GM12878 (cell line): ENCODE data around the gene FGD6. TPM values are rescaled to one million over a fixed set of nuclear protein-coding genes. Genes with fewer than 3 reads are reported as not detected.

Experiments used
- ATAC-seq: fragments of 200-7000 bp; cut with Tn5 transposase; 3 replicates; pipeline ENCODE4 v1.9.1; 2020; ENCODE audit warnings: mild to moderate bottlenecking, moderate library complexity
- BruUV-seq: library from RNA; stranded (reverse); fragments of 400-500 nt; replicated peaks from 2 replicates; lab custom pipeline; 2021; lab: Mats Ljungman, UMichigan
- CTCF ChIA-PET: fragments of 300-600 bp; sonication (Branson Sonifier 250); formaldehyde crosslinking; extraction: SDS; loops from one replicate; lab custom pipeline; 2021; ENCODE audit warnings: inconsistent platforms; lab: Yijun Ruan, JAX
- POLR2A ChIA-PET: fragments of 350-600 bp; formaldehyde crosslinking; extraction: SDS; loops from one replicate; lab custom pipeline; 2021; ENCODE audit warnings: inconsistent platforms; lab: Charles Lee
- RAD21 ChIA-PET: fragments of 300-600 bp; sonication (Branson Sonifier 250); formaldehyde crosslinking; loops from one replicate; lab custom pipeline; 2023; ENCODE audit warnings: antibody characterized with exemption; ENCODE audit not compliant: unreplicated experiment; lab: Charles Lee
- SMC1A ChIA-PET: fragments of 300-600 bp; sonication (Branson Sonifier 250); formaldehyde crosslinking; loops from one replicate; lab custom pipeline; 2023; ENCODE audit not compliant: unreplicated experiment, uncharacterized antibody; lab: Charles Lee
- DNase-seq: peaks from one replicate; pipeline ENCODE4 v3.0.0-alpha.2; 2011; ENCODE audit warnings: low read depth, low spot score
- FAIRE-seq: peaks from 3 replicates; lab custom pipeline; 2011; peaks lifted over from hg19 to GRCh38; lab: Jason Lieb, UNC
- H2AFZ ChIP-seq: 2 replicates; pipeline ENCODE4 v1.6.0; 2011; ENCODE audit warnings: low read depth, low read length, control low read depth; ENCODE audit not compliant: control insufficient read depth
- H3K27ac ChIP-seq: 2 replicates; pipeline ENCODE4 v1.5.1; 2011; ENCODE audit warnings: control low read depth; ENCODE audit not compliant: control insufficient read depth, insufficient read depth
- H3K27me3 ChIP-seq, 2 experiments: replicated peaks in 1 of 2; 2 replicates each; pipeline versions ENCODE4 v1.6.0 to v1.6.1; 2011; ENCODE audit warnings: low read length in 1 of 2; ENCODE audit not compliant: control insufficient read depth in 2 of 2, insufficient read depth in 2 of 2
- H3K36me3 ChIP-seq, 2 experiments: 2 replicates each; pipeline ENCODE4 v1.5.1; 2011; ENCODE audit warnings: low read length in 1 of 2; ENCODE audit not compliant: control insufficient read depth in 2 of 2, insufficient read depth in 2 of 2
- H3K4me1 ChIP-seq: 2 replicates; pipeline ENCODE4 v1.6.1; 2011; ENCODE audit warnings: mild to moderate bottlenecking, low read length, moderate library complexity, mixed read lengths; ENCODE audit not compliant: control insufficient read depth, insufficient read depth
- H3K4me2 ChIP-seq: 2 replicates; pipeline ENCODE4 v1.6.0; 2011; ENCODE audit warnings: control low read depth; ENCODE audit not compliant: control insufficient read depth, insufficient read depth
- H3K4me3 ChIP-seq: fragments of 200-600 bp; sonication (generic); 2 replicates; pipeline ENCODE4 v1.5.1; 2016
- H3K79me2 ChIP-seq: 2 replicates; pipeline ENCODE4 v1.6.0; 2011; ENCODE audit warnings: low read length; ENCODE audit not compliant: control insufficient read depth, insufficient read depth
- H3K9ac ChIP-seq: 2 replicates; pipeline ENCODE4 v1.8.0; 2011; ENCODE audit warnings: low read length, control low read depth, mixed read lengths; ENCODE audit not compliant: control insufficient read depth, insufficient read depth
- H3K9me3 ChIP-seq: replicated peaks from 3 replicates; pipeline ENCODE4 v1.5.1; 2011; ENCODE audit warnings: mild to moderate bottlenecking, low read length; ENCODE audit not compliant: control insufficient read depth, insufficient read depth
- H4K20me1 ChIP-seq: 2 replicates; pipeline ENCODE4 v1.6.0; 2011; ENCODE audit not compliant: control insufficient read depth, insufficient read depth
- ATF2 ChIP-seq: IDR thresholded peaks from 2 replicates; pipeline ENCODE4 v1.6.1; 2012; ENCODE audit warnings: low read length, inconsistent platforms
- HDGF ChIP-seq: fragments of 450-650 bp; IDR thresholded peaks from 2 replicates; pipeline ENCODE4 v1.6.1; 2016; ENCODE audit warnings: antibody characterized with exemption
- KDM1A ChIP-seq: fragments of 200-600 bp; sonication (generic); IDR thresholded peaks from 2 replicates; pipeline ENCODE4 v1.6.1; 2016; ENCODE audit warnings: borderline replicate concordance
- RAD51 ChIP-seq: fragments of 450-650 bp; IDR thresholded peaks from 2 replicates; pipeline ENCODE4 v1.6.1; 2016; ENCODE audit warnings: moderate library complexity, mild to moderate bottlenecking, inconsistent platforms
- RBBP5 ChIP-seq: fragments of 200-600 bp; sonication (generic); conservative IDR thresholded peaks from 2 replicates; pipeline ENCODE4 v1.6.1; 2016
- RFX5 ChIP-seq: IDR thresholded peaks from 2 replicates; pipeline ENCODE4 v1.6.1; 2011; ENCODE audit warnings: low read depth, low read length, improper control_type of control experiment
- SREBF1 ChIP-seq: IDR thresholded peaks from 2 replicates; pipeline ENCODE4 v1.6.1; 2012; ENCODE audit warnings: mild to moderate bottlenecking, low read length
- TARDBP ChIP-seq: IDR thresholded peaks from 2 replicates; pipeline ENCODE4 v1.6.1; 2016; ENCODE audit warnings: borderline replicate concordance
- USF2 ChIP-seq: IDR thresholded peaks from 2 replicates; pipeline ENCODE4 v1.6.1; 2011; ENCODE audit warnings: low read depth, low read length, improper control_type of control experiment, borderline replicate concordance
- ZNF217 ChIP-seq: fragments of 450-650 bp; IDR thresholded peaks from 2 replicates; pipeline ENCODE4 v1.6.1; 2017; ENCODE audit warnings: antibody characterized with exemption, mild to moderate bottlenecking
- ZNF384 ChIP-seq: IDR thresholded peaks from 2 replicates; pipeline ENCODE4 v1.6.1; 2012; ENCODE audit warnings: low read depth, mild to moderate bottlenecking, low read length, improper control_type of control experiment, borderline replicate concordance
- WGBS: methylation state at CpG from one replicate; pipeline ENCODE4 v1.1.6; 2016; ENCODE audit warnings: low lambda C conversion rate; ENCODE audit not compliant: insufficient replicate concordance, insufficient coverage; ENCODE audit errors: missing lambda C conversion rate; 5-methylcytosine and 5-hydroxymethylcytosine counted together
- in situ Hi-C: fragments of 300-500 bp; cut with MboI; formaldehyde crosslinking; loops from 9 replicates; pipeline ENCODE4 v1.14.3; 2018; ENCODE audit warnings: mixed read lengths
- intact Hi-C: fragments of 100-400 bp; cut with micrococcal nuclease; formaldehyde crosslinking; loops from one replicate; pipeline ENCODE4 v1.14.2; 2022; ENCODE audit not compliant: unreplicated experiment
- polyA plus RNA-seq, 11 experiments: library from polyadenylated mRNA; depleted of rRNA in 4 of 11; unstranded in 6 of 11; stranded (reverse) in 5 of 11; fragments of >200 nt; fragmentation: Nextera tagmentation in 4 of 11; fragmentation: Illumina TruSeq in 1 of 11; extraction: Ambion mirVana in 4 of 11; extraction: Trizol in 1 of 11; gene quantifications; 1 replicate in 1 of 11; 2 replicates in 10 of 11; pipeline versions ENCODE4 v1.2.1 to v1.2.3, GENCODE V29; 2011 to 2016; ENCODE audit warnings: inconsistent platforms in 2 of 11, missing spikeins in 2 of 11, low read depth in 1 of 11
- total RNA-seq, 4 experiments: library from RNA; depleted of rRNA in 3 of 4; stranded (reverse); fragments of >200 nt in 3 of 4; fragmentation: Illumina TruSeq in 1 of 4; extraction: Trizol in 1 of 4; gene quantifications; 2 replicates each; pipeline versions ENCODE4 v1.2.1 to v1.2.3, GENCODE V29; 2013 to 2021

FGD6 gene
- total and polyA plus RNA-seq, 10 of the 15 experiments (the other 5 are each of a cell fraction or from before 2014, with no cell fraction given): 2.4 to 15.5 (median 8.9) TPM

GRCh38 chr12:95105540-95105939 lies 111.7 kb downstream of the FGD6 start:
- H3K79me2 ChIP-seq: no peaks in the 10 kb centered on the region
- no peak overlapping the region for H3K4me3 ChIP-seq
- DNase-seq (no peak), FAIRE-seq (no peak), ATAC-seq (no peak)
- ChIA-PET RAD21 (interaction anchor here (1.3 kb wide), 1 partner anchor 429 kb away, joined by 4 read pairs; no protein-coding TSS in a partner anchor), POLR2A (interaction anchor here (0.5 kb wide), 1 partner anchor 1065 kb away, joined by 5 read pairs; no protein-coding TSS in a partner anchor), SMC1A (no interaction called here), CTCF (interaction anchor here (1.1 kb wide), 1 partner anchor 11 kb away, joined by 3 read pairs; no protein-coding TSS in a partner anchor)
- no peaks in the 10 kb centered on the region for H4K20me1 ChIP-seq
- no peaks in the 10 kb centered on the region; a peak in 1 of 4 replicates for H3K27me3 ChIP-seq
- H3K27ac ChIP-seq: no peak overlapping the region
- 76% methylated on average over 8 of the region's 8 CpGs for WGBS
- in situ Hi-C loops: no loop called here
- peaks cover 19% of the 10 kb centered on the region for H3K4me1 ChIP-seq
- H3K36me3 ChIP-seq: no peaks in the 10 kb centered on the region
- intact Hi-C loops: no loop called here
- H3K4me2 ChIP-seq: no peak overlapping the region
- H3K9ac ChIP-seq: no peak overlapping the region
- no TSS peak for BruUV-seq
- no peaks in the 10 kb centered on the region for H3K9me3 ChIP-seq
- no peak overlapping the region for H2AFZ ChIP-seq
- TF ChIP-seq RAD51 (no peak), ZNF217 (no peak), RFX5 (no peak), ZNF384 (no peak), SREBF1 (no peak), HDGF (no peak), KDM1A (no peak), USF2 (no peak), ATF2 (no peak), TARDBP (no peak), RBBP5 (no peak)
